M059J (cell line): Measurements from ENCODE around the gene MIER1. TPM values are rescaled to one million over a fixed set of nuclear protein-coding genes. Genes with fewer than 3 reads are reported as not detected.
A peak's percentile ranks its signal among the peaks of the same experiment; 100 is the strongest.
"Not testable (repeated sequence)": the region's sequence is repeated elsewhere in the genome, so short reads cannot be mapped to it uniquely, and the experiment has no call there.

ENCODE experiments used
- DNase-seq: peaks from one replicate; pipeline ENCODE4 v3.0.0-alpha.2; 2012; ENCODE audit warnings: low read depth
- total RNA-seq: library from RNA; depleted of rRNA; stranded (reverse); fragments of >200 nt; shearing (Covaris generic); gene quantifications from 2 replicates; pipeline ENCODE4 v1.2.3, GENCODE V29; 2014

MIER1 gene
- total RNA-seq, 1 experiment from 2014 or later = 26.3 TPM

DNA sequence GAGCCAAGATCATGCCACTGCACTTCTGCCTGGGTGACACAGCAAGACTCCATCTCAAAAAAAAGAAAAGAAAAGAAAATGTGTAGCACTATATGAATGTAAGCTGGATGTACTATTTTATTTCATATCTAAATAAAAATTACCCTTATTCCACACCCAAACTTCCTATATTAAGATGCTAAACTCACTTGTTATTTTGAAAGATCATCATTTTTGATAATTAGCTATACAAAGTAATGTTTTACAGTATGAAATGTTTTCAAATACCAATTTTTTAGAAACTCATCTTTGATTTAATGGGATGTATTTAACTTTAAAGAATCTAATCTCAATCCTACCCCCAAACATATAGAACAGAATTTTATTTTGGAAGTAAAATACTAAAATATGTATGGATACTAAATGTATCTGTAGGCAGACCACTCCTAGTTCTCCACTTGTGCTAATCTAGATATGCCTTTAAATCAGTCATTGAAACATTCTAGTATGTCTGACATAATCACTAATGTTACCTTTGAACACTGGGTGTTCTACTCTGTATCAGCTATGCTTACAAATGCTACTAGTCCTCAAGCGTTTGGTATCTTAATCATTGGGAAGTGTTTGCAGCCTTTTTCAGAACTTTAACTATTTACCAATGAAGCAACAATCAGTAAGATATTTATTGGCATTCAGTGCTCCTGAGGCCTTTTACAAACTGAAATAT lies 12.9 kb downstream of the MIER1 start:
- DNase-seq = no peak

DNA sequence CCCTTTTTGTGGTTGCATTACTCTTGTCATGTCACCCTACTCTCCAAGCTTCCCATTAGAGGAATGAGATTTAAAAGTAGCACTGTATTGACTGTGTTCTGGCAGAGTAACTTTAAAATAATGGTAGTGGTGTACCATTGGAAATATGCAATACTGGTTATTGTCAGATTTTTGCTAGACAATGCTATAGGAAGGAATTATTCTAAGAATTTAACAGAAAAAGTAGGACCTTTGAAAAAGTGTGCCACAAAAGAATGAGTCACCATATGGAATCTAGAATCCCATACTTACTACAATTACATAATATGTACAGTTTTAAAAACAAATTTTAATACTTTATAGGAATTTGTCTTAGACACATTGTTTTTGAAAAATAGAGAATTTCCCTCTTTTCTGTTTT lies 13.8 kb downstream of the MIER1 start:
- DNase-seq = peak; percentile 30

DNA sequence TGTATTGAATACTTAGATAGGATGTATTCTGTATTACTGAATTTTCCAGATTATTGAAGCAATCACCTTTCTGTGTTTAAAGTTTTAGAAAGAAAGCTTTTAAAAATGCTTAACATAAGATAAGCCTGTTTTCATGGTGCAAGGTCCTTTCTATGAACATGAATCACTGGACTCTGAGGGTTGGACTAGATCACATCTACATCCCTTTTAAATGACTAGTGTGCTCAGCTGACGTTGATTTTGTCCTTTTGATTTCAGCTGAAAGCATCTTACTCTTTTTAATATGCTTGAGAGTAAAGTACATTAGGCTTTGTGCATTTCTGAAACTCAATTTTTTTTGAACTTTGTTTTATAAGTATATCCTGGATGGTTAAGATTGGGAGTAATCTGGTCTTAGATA lies 16.2 kb downstream of the MIER1 start:
- DNase-seq = no peak

DNA sequence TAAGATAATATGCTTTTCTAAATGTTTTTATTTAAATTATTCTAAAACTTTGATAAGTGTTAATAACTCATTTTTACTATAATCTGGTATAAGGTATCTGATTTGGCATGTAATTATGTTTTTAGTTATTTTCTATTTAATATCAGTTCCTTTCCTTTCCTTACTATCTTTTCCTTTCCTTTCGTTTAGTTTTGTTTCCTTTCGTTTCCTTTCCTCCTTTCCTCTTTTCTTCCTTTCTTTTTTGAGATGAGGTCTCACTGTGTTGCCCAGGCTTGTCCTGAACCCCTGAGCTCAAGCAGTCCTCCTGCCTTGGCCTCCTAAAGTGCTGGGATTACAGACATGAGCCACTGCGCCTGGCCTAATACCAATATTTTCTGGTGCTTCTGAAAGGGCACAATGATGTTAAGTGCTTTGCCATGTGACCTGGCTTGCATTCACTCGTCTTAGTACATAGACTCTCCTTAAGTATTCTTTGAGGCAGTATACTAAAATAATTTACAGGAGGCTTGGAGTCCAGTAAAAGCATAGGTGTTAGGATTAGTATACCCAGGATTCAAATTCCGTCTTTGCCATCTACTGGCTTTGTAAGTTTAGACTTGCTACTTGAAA lies 18.7 kb downstream of the MIER1 start:
- peak; percentile 18 for DNase-seq

DNA sequence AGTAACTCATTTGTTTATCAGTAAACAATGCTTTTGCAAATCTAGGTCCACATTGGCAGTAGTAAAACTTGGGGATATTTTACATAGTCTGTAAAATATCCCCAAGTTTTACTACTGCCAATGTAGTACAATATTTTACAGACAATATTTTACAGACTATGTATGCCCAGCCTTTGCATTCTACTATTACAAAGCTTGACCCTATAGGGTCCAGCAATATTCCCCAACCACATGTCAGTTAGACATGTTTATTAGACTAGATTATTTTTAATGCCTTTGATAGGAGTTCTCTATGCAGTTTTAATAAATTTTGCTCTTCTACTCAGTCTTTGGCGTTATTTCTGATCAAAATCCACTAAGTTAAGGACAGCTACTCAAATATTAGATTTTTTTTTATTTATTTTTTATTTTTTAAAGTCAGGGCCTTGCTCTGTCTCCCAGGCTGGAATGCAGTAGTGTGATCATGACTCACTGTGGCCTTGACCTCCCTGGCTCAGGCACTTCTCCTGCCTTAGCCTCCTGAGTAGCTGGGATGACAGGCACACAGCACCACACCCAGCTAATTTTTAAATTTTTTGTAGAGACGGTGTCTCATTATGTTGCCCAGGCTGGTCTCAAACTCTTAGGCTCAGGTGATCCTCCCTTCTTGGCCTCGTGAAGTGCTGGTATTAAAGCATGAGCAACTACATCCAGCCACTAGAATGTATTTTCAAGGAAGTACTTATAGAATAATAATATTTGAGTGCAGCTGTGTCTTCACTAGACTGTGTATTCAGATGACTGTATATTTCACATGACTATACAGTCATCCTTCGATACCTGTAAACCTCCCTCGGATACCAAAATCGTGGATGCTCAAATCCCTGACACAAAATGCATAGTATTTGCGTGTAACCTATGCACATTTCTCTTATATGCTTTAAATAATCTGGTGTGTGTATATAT lies 19.8 kb downstream of the MIER1 start:
- DNase-seq = peak; percentile 86

DNA sequence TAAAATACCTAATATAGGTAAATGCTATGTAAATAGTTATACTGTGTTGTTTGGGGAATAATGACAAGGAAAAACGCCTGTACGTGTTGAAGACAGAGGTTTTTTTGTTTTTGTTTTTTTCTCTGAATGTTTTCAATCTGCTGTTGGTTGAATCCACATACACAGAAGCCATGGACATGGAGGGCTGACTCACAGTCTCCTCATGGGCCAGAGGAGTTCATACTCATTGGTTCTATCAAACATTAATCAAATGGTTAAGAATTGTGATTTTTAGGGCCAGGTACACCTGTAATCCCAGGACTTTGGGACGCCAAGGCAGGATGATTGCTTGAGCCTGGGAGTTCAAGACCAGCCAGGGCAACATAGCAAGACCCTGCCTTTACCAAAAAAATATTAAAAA lies 20.5 kb downstream of the MIER1 start:
- no peak for DNase-seq

DNA sequence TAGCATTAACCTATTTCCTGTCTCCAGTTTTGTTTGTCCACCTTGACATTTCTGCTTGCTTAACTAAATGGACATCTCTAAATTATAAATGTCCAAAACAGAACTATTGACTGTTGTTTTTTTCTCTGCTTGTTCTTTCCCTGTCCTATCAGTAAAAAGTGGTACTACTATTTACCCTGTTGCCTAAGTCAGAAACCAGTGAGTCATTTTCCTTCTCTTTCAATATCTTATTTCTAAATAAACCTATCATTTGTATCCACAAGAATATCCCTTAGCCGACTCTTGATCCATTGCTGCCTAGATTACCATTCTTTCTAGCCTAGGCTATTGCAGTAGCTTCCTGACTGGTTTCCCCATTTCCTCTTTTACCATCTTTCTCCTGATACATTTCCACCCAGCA lies 22.5 kb downstream of the MIER1 start:
- no peak for DNase-seq

DNA sequence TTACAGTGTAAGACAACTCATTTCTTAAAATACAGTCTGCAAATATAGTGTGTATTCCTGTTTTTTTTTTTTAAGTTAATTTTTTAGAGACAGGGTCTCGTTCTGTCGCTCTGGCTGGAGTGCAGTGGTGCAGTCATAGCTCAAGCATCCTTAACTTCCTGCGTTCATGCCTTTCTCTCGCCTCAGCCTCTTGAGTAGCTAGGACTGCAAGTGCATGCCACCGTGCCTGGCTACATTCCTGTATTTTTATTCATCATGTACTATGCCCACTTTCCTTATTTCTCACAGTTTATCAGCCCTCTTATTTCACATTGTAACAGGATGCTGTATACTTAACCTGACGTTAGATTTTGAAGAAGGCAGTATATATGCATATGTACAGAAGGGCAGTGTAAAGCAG lies 26.7 kb downstream of the MIER1 start:
- DNase-seq = peak; percentile 67

DNA sequence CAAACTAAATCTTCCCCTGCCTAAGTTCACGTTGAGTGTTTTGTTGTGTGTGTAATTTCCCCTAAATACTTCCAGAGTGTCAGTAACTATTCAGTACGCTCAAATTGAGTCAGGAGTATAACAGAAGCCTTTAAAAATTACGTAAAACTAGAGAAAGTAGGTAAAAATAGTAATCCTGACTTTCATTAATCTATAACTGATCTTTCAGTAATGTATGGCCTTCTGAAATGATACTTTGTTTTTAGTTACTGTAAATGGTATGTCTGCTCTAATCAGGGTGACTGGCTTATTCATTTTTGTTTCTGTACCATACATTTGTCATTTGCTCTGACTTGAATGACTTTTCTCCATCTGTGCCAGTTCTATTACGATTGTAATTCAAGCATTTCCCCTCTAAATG lies 29.4 kb downstream of the MIER1 start:
- no peak for DNase-seq

DNA sequence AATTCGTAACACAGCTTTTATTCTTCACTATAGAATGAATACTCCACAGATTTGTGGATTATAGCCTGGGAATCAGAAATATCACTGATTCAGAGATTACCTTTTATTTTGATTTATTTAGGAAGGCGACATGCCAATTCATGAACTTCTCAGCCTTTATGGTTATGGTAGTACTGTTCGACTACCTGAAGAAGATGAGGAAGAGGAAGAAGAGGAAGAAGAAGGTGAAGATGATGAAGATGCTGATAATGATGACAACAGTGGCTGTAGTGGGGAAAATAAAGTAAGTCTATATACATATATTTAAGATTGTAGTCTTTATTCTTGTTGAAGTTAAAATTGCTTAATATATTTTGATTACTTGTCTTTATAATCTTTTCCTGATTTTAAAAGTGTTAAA lies 33.1 kb downstream of the MIER1 start:
- DNase-seq = no peak

DNA sequence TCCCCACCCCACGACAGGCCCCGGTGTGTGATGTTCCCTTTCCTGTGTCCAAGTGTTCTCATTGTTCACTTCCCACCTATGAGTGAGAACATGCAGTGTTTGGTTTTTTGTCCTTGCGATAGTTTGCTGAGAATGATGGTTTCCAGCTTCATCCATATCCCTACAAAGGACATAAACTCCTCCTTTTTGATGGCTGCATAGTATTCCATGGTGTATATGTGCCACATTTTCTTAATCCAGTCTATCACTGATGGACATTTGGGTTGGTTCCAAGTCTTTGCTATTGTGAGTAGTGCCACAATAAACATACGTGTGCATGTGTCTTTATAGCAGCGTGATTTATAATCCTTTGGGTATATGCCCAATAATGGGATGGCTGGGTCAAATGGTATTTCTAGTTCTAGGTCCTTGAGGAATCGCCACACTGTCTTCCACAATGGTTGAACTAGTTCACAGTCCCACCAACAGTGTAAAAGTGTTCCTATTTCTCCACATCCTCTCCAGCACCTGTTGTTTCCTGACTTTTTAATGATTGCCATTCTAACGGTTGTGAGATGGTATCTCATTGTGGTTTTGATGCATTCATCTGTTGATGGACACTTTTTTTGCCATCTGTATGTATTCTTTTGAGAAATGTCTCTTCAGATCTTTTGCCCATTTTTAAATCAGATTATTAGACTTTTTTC lies 41.5 kb downstream of the MIER1 start:
- DNase-seq = not testable (repeated sequence)

DNA sequence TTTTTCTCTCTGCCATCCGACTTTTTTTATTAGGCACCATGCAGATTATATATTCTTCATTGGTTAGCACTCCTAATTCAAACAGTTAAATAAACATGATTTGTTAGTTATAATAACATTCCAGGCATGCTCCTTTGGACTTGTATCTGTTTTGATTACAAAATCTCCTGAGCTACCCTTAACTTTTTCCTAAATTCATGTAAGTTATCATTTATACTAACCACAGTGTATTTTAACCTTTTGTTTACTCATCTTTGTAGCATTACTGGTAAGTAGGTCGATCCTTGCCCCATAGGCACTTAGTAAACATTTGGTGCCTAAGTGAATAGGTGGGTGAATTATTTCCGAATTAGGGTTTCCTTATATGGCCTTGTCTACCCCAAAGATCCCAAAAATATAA lies 43.8 kb downstream of the MIER1 start:
- no peak for DNase-seq

DNA sequence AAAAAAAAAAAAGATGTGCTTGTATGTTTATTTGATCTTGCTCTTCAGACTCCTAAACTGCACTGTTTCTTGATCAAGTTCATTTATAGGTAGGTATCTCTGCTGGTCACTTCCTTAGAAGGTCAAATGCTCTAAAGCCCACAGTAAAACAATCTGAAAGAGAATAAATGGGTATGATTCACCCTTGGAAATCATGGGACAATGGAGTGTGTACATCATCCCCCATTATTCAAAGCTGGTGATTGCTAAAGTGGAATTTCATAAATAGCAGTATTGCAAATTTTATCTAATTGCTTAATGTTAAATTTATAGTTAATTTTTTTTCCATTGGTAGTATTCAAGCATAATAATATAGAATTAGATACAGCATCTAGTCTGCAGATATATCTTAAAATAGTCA lies 53.4 kb downstream of the MIER1 start:
- no peak for DNase-seq

DNA sequence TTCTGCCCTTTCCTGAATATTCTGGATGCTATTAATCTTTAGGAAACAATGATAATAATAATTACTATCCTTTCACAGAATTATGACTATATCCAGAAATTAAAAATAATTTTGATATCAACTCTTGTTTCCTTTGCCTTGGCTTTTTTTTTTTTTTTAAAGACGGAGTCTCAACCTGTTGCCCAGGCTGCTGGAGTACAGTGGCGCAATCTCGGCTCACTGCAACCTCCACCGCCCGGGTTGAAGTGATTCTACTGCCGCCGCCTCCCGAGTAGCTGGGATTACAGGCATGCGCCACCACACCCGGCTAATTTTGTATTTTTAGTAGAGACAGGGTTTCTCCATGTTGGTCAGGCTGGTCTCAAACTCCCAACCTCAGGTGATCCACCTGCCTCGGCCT lies 54.8 kb downstream of the MIER1 start:
- not testable (repeated sequence) for DNase-seq

DNA sequence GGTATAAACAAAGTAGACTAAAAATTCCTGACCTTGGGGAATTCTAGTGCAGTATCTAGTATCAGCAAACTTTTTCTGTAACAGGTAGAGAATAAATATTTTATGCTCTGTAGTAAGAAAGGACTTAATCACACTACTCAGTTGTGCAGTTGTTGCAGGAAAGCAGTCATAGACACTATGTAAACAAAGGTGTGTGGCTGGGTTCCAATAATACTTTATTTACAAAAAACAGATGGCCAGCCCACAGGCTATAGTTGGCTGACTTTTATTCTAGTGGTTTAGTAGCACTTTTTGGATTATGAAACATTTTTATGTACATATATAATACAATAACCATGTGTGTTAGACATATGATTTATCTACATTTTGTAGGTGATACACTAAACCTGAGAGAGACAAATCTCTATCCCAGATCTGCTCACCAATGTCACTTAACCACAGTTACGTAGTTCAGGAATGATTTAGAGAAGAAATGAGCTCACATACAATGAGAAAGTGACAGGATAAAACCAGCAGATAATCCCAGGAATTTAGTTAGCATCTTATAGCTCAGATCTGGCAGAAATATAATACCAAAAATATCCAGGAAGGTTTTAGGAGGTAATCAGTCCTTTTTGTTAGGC lies 56.1 kb downstream of the MIER1 start:
- peak; percentile 33 for DNase-seq

DNA sequence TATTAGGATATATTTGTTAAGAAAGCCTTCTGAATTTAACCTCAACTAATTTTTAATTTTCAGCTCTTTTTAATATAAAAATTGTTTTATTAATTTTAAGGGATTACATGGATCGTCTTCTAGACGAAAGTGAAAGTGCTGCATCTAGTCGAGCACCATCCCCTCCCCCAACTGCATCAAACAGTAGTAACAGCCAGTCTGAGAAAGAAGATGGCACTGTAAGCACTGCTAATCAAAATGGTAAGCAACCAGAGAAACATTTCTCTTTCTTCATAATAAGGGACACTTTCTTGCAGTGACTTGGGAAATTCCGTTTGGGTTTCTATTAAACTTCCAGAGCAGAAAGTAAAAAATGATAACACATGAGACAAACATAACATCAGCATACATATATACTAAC lies 56.9 kb downstream of the MIER1 start:
- no peak for DNase-seq

DNA sequence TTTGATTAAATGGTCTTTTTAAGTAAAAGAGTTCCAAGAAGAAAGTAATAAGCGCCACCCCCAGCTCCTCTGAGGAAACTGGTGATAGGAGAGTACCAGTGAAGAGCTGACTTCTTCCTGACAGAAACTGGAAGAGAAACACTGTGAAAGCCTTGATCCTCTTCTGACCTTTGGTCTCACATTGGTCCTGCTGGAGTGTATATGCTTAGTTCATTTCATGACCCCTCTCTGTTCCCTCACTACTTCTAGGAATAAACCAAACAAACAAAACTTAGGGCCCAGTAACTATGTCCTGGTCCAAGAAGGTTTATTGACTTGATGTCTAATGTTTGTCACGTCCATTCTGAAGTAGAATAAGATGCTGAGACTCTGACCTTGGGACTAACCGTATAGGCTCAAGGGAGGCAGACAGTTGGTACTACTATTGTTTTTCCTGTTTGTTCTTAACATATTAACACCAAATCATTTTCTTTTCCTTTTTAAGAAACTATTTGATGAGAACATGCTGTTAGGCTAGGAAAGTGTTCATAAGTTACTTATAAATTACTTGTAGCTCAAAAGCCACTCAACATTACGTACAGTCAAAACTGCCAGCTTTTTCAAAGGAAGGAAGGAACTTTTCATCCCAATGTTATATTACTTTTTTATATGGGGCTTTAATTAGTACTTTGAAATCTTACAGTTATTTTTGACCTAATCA lies 57.9 kb downstream of the MIER1 start:
- DNase-seq = no peak

DNA sequence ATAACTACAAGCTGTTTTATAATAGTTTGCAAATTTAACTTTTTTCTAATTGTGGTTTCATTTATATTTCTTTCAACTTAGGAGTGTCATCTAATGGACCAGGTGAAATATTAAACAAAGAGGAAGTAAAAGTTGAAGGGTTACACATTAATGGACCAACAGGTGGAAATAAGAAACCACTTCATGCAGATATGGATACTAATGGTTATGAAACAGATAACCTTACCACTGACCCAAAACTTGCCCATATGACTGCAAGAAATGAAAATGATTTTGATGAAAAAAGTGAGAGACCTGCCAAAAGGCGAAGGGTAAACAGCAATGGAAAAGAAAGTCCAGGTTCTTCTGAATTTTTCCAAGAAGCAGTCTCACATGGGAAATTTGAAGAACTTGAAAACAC lies 59.7 kb downstream of the MIER1 start:
- no peak for DNase-seq

DNA sequence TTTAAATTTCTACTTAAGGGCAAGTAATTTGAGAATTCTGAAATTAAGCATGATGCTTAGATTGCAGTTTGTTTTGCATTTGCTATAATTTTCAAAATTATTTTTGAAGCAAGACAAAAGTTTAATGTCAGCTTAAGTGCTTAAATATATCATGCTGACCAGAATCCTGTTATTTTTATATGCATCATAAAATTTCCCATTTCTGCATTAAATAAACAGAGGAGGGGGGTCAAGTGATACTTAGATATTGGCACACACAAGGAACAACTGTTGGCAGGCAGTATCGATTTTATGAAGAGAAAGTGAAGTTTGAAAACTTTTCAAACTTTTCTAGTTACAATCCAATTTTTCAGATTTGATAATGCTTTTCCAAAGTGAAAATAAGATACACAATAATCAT lies 61.0 kb downstream of the MIER1 start:
- DNase-seq = no peak

DNA sequence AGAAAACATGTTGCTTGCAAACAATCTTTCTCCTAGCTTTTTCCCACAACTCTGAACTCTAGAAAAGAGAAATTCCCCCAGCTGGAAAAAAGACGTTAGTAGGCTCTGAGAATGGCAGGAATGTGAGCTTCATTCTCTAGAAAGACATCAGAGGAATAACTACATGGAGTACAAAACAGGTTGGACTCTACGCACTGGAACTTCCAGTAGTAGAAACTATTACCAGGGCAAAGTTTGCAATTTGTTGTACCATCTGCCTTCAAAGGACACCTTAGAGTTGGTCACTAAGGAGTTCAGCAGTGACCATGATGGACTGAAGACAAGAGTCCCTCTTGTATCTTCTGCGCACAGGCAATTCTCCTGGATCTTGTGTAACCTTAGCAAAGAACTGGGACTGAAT lies 68.3 kb downstream of the MIER1 start:
- DNase-seq = no peak
